GM20000 (cell line): Measurements from ENCODE around the gene KRT12.

Source experiments
- DNase-seq: peaks from one replicate; pipeline ENCODE4 v3.0.0; 2012; ENCODE audit warnings: low spot score
- CTCF ChIP-seq: IDR thresholded peaks from 2 replicates; pipeline ENCODE4 v1.5.1; 2012; ENCODE audit warnings: mild to moderate bottlenecking, control low read depth; ENCODE audit errors: extremely low read depth, missing control alignments

The KRT12 gene

GRCh38 chr17:40828454-40829044 is 38.5 kb downstream of the KRT12 start:
- TF ChIP-seq CTCF: no peak
- no peak for DNase-seq

- no peak for TF ChIP-seq CTCF
- DNase-seq: no peak
Observed at GRCh38 chr17:40827746-40828453, 39.1 kb downstream of the KRT12 start.

- no peak for DNase-seq
- TF ChIP-seq CTCF: no peak
Observed at GRCh38 chr17:40825599-40825998, 41.4 kb downstream of the KRT12 start.

- no peak for TF ChIP-seq CTCF
- DNase-seq: no peak
Observed at GRCh38 chr17:40824015-40824832, 42.8 kb downstream of the KRT12 start.

- TF ChIP-seq CTCF: no peak
- DNase-seq: no peak
Observed at GRCh38 chr17:40822132-40822812, 44.8 kb downstream of the KRT12 start, which contains the start of gene KRT10. TSS of gene KRT10 (minus strand) at chr17:40822614. CDS start at chr17:40822585, 29 bp downstream.

GRCh38 chr17:40821536-40821935 is 45.5 kb downstream of the KRT12 start:
- no peak for TF ChIP-seq CTCF
- no peak for DNase-seq
